Osteocyte (in vitro differentiated cells): ENCODE data around the gene CYP26A1. TPM values are rescaled to one million over a fixed set of nuclear protein-coding genes. Genes with fewer than 3 reads are reported as not detected.

Source experiments
- total RNA-seq: library from RNA; stranded (reverse); gene quantifications from 2 replicates; pipeline ENCODE4 v1.2.1, GENCODE V29; 2021

Gene CYP26A1
- total RNA-seq, 1 donor from 2014 or later = not detected

Other genes starting within 250 kb of the CYP26A1 start
- 7.6 and 8.5 TPM in 2 replicates for gene EXOC6, start 225.4 kb upstream of the CYP26A1 start, total RNA-seq
- 0.08 TPM in 1 of 2 replicates, not detected in the other for gene CYP26C1, start 13.1 kb upstream of the CYP26A1 start, total RNA-seq